Left cardiac atrium (tissue), 4 donors: ENCODE measurements around the gene PANX2. TPM values are rescaled to one million over a fixed set of nuclear protein-coding genes. Genes with fewer than 3 reads are reported as not detected.
A peak's percentile ranks its signal among the peaks of the same experiment; 100 is the strongest.
"Not testable (repeated sequence)": the region's sequence is repeated elsewhere in the genome, so short reads cannot be mapped to it uniquely, and the experiment has no call there.

Experiments
- ATAC-seq, 2 donors: fragments of 200-7000 bp; cut with Tn5 transposase; one replicate each; pipeline ENCODE4 v1.9.1; 2020; ENCODE audit warnings: mild to moderate bottlenecking in 2 of 2, moderate library complexity in 2 of 2
- DNase-seq: peaks from one replicate; pipeline ENCODE4 v3.0.0-alpha.2; 2020
- intact Hi-C, 2 donors: fragments of 100-400 bp; cut with DNase I; formaldehyde crosslinking; loops; one replicate each; pipeline versions ENCODE4 v1.14.1 to v1.15.1; 2022 to 2023
- total RNA-seq, 2 donors: library from RNA; stranded (reverse); fragmentation: NEBNext Ultra II Directional; extraction: Animal tissue kit (Norgen Biotek cat#: 25700); gene quantifications; one replicate each; pipeline ENCODE4 v1.2.1, GENCODE V29; 2021
- donor health status: DM: no; HTN: yes; CAD: no.
- donor health status: DM: no; HTN: yes; CAD: no; lungs with severe emphysema.
- donor health status: DM: yes; HTN: yes; CAD: no.
- donor health status: Dilated cardiomyopathy.

The PANX2 gene
- total RNA-seq, 2 donors from 2014 or later = 0.89 to 1.1 TPM

GRCh38 chr22:50165436-50166123, 5.0 kb upstream of the PANX2 start:
- DNase-seq (no peak), ATAC-seq (no peak)
- intact Hi-C loops = no loop called here

DNA sequence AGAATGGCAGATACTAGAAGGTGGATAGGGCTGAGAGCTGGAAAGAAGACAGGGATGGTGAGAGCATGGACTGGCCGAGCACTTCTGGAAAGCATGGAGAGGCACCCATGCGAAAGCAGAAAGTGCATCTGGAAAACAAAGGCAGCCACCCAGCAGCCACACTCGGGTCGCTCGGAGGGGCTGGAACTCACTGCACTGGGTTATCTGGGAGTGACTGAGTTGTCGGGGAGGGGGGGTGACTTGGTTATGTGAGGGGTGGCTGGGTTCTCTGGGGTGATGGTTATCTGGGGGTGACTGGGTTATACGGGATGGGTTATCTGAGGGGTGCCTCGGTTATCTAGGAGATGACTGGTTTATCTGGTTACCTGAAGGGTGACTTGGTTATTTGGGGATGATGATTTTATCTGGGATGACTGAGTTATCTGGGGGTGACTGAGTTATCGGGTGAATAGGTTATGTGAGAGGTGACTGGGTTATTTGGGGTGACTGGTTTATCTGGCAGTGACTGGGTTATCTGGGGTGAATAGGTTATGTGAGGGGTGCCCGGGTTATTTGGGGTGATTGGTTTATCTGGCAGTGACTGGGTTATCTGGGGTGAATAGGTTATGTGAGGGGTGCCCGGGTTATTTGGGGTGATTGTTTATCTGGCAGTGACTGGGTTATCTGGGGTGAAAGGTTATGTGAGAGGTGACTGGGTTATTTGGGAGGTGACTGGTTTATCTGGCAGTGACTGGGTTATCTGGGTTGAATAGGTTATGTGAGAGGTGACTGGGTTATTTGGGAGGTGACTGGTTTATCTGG, 2.6 kb upstream of the PANX2 start:
- no peak for ATAC-seq
- intact Hi-C loops = no loop called here
- DNase-seq = no peak

GRCh38 chr22:50168490-50169180, 1.9 kb upstream of the PANX2 start:
- DNase-seq, ATAC-seq, intact Hi-C loops: not testable (repeated sequence)

DNA sequence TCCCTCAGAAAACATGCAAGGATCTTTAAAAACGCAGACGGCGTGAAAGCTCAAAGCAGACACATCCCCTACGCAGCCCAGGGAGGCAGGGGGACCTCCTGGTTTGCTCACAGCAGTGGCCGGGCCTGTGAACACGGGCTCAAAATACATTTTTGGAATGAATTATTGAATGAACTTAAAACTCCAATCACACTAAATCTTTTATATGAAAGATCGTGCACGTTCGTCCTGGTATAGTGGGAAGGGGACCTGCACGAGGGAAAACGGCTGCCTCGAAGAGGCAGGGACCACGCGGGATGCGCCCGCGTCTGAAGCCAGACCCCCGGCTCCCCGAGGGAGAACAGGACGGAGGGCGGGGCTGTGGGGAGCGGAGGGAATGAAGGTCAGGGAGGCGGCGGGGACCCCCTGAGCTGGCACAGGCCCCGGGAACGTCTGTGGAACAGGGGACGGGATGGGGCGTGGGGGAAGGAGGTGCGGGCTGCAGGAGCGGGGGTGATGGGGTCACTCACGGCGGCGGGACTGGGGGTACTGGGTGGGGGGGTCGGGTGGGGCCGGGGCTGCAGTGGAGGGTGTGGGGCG, 1.3 kb upstream of the PANX2 start:
- intact Hi-C loops = no loop called here
- no peak for ATAC-seq
- no peak for DNase-seq

- intact Hi-C loops = no loop called here
- ATAC-seq (peak; percentile 11 to 18), DNase-seq (no peak)
Observed at GRCh38 chr22:50169774-50170341, 673 bp upstream of the PANX2 start.

DNA sequence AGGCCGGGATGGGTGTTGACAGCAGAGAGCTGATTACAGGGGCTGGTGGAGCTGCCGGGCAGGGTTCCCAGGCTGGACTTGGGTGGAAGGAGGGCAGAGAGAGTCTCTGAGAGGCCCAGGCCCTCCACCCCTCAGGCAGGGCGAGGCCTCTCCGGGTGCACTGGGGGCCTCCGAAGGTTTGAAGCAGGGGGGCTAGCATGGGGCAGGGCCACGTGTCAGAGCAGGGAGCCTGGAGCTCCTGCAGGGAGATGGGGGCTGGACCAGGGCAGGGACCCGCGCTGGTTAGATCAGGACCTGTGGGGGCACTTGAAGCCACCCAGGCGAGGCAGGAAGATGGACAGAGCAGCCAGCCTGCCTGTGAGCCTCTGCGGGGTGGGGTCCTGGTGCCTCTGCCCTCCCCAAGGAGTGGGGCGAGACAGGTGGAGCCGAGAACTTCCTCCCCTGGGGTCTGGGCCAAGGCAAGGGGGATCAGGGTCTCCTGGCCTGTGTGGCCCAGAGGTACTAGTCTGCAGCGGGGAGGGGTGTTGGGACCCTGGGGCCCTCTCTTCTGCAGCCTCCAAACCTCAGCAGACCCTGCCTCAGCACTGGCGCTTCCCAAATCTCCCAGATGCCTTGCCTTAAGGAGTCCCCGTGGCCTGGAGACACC, 911 bp downstream of the PANX2 start:
- peak; percentile 15 to 36 for ATAC-seq
- intact Hi-C loops = no loop called here
- DNase-seq = no peak

DNA sequence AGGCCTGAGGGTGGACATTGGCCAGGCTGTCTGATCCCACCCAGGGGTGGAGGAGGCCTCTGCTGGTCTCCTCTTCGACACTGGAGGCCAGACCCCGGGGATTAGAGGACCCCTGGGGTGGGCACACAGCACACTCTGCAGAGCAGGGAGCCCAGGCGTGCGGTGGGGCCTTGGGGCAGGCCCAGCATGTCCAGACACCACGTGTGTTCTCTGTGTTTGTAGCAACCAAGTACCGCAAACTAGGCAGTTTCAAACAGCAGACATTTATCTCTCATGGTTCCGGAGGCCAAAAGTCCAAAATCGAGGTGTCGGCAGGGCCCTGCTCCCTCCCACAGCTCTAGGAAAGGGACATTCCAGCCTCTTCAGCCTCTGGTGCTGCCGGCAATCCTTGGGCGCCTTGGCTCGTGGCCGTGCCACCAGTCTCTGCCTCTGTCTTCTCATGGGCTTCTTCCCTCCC, 1.5 kb downstream of the PANX2 start:
- intact Hi-C loops = no loop called here
- no peak for DNase-seq
- no peak for ATAC-seq

- ATAC-seq (no peak), DNase-seq (no peak)
- intact Hi-C loops = no loop called here
Observed at GRCh38 chr22:50173311-50173982, 2.9 kb downstream of the PANX2 start.

DNA sequence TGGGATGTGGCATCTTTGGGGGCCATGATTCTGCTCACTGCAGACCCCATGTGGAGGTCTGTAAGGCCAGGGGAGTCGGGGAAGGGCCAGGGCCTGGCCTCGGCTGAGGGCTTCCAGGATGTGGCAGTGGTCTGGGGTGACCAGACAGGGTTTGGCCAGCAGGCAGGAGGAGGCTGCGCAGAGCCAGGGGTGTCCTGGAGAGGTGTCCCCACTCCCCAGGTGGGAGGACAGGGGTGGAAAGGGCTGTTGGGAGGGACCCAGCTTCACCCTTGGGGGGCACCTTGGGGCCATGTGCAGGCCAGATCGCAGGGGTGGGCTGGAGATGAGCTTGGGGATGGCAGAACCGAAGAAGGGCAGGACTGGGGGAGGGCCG, 3.4 kb downstream of the PANX2 start:
- no peak for DNase-seq
- ATAC-seq = no peak
- intact Hi-C loops = no loop called here

- ATAC-seq = peak in 1 of 2 donors; percentile 42
- DNase-seq = no peak
- intact Hi-C loops = no loop called here
Observed at GRCh38 chr22:50174382-50175190, 4.1 kb downstream of the PANX2 start.

DNA sequence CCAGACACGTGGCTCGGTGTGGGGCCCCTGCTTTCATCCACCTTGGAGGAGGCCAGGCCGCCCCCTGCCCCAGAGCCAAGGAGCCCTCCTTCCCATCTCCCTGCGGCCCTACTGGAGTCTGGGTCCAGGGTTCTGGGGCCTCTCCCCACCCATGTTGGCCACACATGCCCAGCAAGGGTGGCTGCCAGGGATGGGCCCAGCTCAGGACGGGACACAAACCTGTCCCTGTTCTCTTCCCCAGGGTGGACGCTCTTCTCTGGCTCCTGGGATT, 4.6 kb downstream of the PANX2 start:
- intact Hi-C loops = no loop called here
- ATAC-seq (no peak), DNase-seq (no peak)

DNA sequence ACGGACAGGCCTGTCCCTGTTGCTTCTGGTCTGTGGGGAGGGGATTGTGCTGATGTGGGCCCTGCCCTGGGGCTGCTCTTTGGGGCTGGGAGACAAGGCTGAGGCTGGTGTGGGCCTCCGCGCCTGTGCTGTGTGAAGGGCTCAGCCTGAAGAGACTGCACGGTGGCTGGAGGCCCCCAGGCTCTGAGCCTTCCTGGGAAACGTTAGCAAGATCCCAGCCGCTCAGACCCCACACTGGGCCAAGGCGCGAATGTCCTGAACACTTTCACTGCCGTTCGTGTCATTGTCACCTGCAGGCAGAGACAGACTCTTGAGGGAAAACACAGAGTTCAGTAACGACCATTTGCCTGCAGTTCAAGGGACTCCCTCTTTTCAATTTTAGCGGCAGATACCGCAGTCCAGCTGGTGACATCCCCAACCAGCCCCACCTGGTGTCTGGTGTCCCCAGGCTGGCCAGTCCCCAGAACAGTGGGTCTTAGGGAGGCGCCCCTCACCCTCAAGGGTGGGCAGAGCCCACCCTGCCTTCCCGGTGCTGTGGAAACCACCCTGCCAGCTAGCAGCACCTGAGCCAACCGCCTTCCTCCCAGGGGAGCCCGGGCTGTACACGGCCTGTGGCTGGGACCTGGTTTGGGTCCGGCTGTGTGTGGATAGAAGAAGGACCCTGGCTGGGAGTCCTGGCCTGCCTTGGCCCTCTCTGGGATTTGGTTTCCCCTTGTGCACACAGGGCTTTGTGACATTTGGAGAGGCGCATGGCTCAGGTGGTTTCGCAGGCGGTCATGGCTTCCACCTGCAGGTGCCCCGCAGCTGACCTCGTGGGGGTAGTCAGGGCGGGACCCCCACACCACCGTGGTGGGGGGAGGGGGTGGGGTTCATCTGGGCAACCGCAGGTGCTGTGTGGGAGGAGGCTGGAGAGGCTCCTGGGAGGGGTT, 5.7 kb downstream of the PANX2 start:
- DNase-seq = no peak
- intact Hi-C loops = no loop called here
- ATAC-seq = no peak

DNA sequence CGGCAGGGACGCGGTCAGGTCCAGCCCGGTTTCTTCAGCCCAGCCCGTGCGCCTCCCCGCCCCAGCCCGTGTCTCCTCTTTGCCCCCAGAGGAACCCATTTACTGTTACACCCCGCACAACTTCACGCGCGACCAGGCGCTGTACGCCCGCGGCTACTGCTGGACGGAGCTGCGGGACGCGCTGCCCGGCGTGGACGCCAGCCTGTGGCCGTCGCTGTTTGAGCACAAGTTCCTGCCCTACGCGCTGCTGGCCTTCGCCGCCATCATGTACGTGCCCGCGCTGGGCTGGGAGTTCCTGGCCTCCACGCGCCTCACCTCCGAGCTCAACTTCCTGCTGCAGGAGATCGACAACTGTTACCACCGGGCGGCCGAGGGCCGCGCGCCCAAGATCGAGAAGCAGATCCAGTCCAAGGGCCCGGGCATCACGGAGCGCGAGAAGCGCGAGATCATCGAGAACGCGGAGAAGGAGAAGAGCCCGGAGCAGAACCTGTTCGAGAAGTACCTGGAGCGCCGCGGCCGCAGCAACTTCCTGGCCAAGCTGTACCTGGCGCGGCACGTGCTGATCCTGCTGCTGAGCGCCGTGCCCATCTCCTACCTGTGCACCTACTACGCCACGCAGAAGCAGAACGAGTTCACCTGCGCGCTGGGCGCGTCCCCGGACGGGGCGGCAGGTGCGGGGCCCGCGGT, 6.5 kb downstream of the PANX2 start:
- DNase-seq (no peak), ATAC-seq (no peak)
- intact Hi-C loops = no loop called here

DNA sequence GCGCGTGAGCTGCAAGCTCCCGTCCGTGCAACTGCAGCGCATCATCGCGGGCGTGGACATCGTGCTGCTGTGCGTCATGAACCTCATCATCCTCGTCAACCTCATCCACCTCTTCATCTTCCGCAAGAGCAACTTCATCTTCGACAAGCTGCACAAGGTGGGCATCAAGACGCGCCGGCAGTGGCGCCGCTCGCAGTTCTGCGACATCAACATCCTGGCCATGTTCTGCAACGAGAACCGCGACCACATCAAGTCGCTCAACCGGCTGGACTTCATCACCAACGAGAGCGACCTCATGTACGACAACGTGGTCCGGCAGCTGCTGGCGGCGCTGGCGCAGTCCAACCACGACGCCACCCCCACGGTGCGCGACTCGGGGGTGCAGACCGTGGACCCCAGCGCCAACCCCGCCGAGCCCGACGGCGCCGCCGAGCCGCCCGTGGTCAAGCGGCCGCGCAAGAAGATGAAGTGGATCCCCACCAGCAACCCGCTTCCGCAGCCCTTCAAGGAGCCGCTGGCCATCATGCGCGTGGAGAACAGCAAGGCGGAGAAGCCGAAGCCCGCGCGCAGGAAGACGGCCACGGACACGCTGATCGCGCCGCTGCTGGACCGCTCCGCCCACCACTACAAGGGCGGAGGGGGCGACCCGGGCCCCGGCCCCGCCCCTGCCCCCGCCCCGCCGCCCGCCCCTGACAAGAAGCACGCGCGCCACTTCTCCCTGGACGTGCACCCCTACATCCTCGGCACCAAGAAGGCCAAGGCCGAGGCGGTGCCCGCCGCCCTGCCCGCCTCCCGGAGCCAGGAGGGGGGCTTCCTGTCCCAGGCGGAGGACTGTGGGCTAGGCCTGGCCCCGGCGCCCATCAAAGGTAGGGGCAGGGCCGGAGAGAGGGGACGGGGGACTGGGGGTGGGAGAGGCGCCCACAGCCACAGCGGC, 7.3 kb downstream of the PANX2 start:
- DNase-seq (no peak), ATAC-seq (no peak)
- intact Hi-C loops = no loop called here

- intact Hi-C loops = no loop called here
- DNase-seq (no peak), ATAC-seq (no peak)
Observed at GRCh38 chr22:50178471-50178864, 7.9 kb downstream of the PANX2 start.
